Activated CD4-positive, alpha-beta memory T cell treated with anti-CD3 and anti-CD28 coated beads, Interleukin-2, amount 10 ng/mL, durations not matched to agents 7 days and 5 days (primary cell): ENCODE results near the gene MBD3L4. TPM values are rescaled to one million over a fixed set of nuclear protein-coding genes. Genes with fewer than 3 reads are reported as not detected.

Source experiments
- CTCF ChIA-PET: fragments of 350-600 bp; sonication (Branson Sonifier 250); formaldehyde crosslinking; loops from one replicate; lab custom pipeline; 2021; ENCODE audit warnings: antibody characterized with exemption, inconsistent platforms; lab: Charles Lee
- POLR2A ChIA-PET: fragments of 350-600 bp; sonication (Branson Sonifier 250); formaldehyde crosslinking; loops from one replicate; lab custom pipeline; 2021; ENCODE audit warnings: antibody characterized with exemption; lab: Charles Lee
- DNase-seq: peaks from one replicate; pipeline ENCODE4 v3.0.0-alpha.2; 2020
- H3K27ac Mint-ChIP-seq: one replicate; pipeline ENCODE4 v1.8.0; 2021; ENCODE audit warnings: mild to moderate bottlenecking, mixed read lengths
- H3K27me3 Mint-ChIP-seq: one replicate; pipeline ENCODE4 v1.8.0; 2021; ENCODE audit warnings: mixed read lengths
- H3K36me3 Mint-ChIP-seq: one replicate; pipeline ENCODE4 v1.8.0; 2021; ENCODE audit warnings: low read depth, mixed read lengths
- H3K4me1 Mint-ChIP-seq: one replicate; pipeline ENCODE4 v1.8.0; 2021; ENCODE audit warnings: mixed read lengths
- H3K4me3 Mint-ChIP-seq: one replicate; pipeline ENCODE4 v1.8.0; 2021; ENCODE audit warnings: mild to moderate bottlenecking, mixed read lengths
- H3K9me3 Mint-ChIP-seq: one replicate; pipeline ENCODE4 v1.8.0; 2021; ENCODE audit warnings: mixed read lengths
- total RNA-seq, 2 experiments: library from RNA; stranded (reverse); gene quantifications; one replicate each; pipeline ENCODE4 v1.2.3, GENCODE V29; 2021

Gene MBD3L4
- total RNA-seq, 2 experiments from 2014 or later, result not detected

GRCh38 chr19:6988257-6988656 lies 51.7 kb downstream of the MBD3L4 start:
- no peak for DNase-seq
- H3K4me1 Mint-ChIP-seq, result no peaks in the 10 kb centered on the region
- H3K9me3 Mint-ChIP-seq, result peaks cover 29% of the 10 kb centered on the region
- peaks cover 2% of the 10 kb centered on the region for H3K36me3 Mint-ChIP-seq
- H3K27me3 Mint-ChIP-seq, result no peaks in the 10 kb centered on the region
- no peak overlapping the region for H3K27ac Mint-ChIP-seq
- H3K4me3 Mint-ChIP-seq, result no peak overlapping the region
- ChIA-PET POLR2A (interaction anchor here (1.1 kb wide), 1 partner anchor 47 kb away, joined by 3 read pairs; no protein-coding TSS in a partner anchor), CTCF (no interaction called here)

- Mint-ChIP-seq H3K4me3 (no peak overlapping the region), H3K36me3 (peaks cover 2% of the 10 kb centered on the region), H3K9me3 (peaks cover 32% of the 10 kb centered on the region), H3K27ac (no peak overlapping the region), H3K27me3 (no peaks in the 10 kb centered on the region), H3K4me1 (no peaks in the 10 kb centered on the region)
- POLR2A ChIA-PET, result interaction anchor here (1.1 kb wide), 1 partner anchor 47 kb away, joined by 3 read pairs; no protein-coding TSS in a partner anchor
- DNase-seq, result no peak
- CTCF ChIA-PET, result no interaction called here
These were observed 52.1 kb downstream of the MBD3L4 start for GRCh38 chr19:6987850-6988249.

Other genes with a start within 250 kb of the MBD3L4 start
- 1 to 10 TPM; 1.4 to 1.8 TPM for gene ADGRE1, start 152.6 kb downstream of the MBD3L4 start, total RNA-seq
- gene MBD3L2B, start 18.7 kb downstream of the MBD3L4 start, total RNA-seq, result not detected
- not detected for gene MBD3L5, start 9.6 kb downstream of the MBD3L4 start, total RNA-seq
- gene MBD3L2, start 9.1 kb upstream of the MBD3L4 start, total RNA-seq, result not detected
- gene MBD3L3, start 18.5 kb upstream of the MBD3L4 start, total RNA-seq, result not detected
- gene ZNF557, start 29.5 kb upstream of the MBD3L4 start, total RNA-seq, result 10 to 100 TPM; 12.9 to 13.4 TPM